C4-2B (cell line): Measurements from ENCODE around the gene MYH13.

Source experiments
- H3K27ac ChIP-seq: fragments of 450-650 bp; 2 replicates; pipeline ENCODE4 v1.5.1; 2017
- ZFX ChIP-seq: fragments of 450-650 bp; IDR thresholded peaks from 2 replicates; pipeline ENCODE4 v1.6.1; 2017
- TF ChIP-seq, protein P1 (sequence below): fragments of 450-650 bp; conservative IDR thresholded peaks from 2 replicates; pipeline ENCODE4 v1.5.1; 2017; ENCODE audit warnings: mild to moderate bottlenecking

Gene MYH13

DNA sequence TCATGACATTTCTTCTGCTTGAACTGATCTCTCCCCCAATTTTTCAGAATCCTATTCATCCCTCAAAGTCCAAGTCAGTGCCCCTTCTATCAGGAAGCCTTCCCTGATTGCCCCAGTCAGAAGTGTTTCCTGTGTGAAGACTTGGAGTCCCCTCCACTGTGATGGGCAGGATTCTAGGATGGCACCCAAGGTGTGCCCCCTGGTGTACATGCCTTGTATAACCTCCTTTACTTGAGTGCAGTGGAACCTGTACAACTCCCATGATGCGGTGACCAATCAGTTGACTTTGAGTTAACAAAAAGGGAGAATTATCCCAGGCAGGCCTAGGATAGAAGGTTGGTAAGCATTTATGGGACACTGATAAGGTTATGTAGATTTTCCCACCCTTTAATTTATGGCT lies 23.4 kb downstream of the MYH13 start:
- no peak overlapping the region for H3K27ac ChIP-seq
- TF ChIP-seq, protein P1, sequence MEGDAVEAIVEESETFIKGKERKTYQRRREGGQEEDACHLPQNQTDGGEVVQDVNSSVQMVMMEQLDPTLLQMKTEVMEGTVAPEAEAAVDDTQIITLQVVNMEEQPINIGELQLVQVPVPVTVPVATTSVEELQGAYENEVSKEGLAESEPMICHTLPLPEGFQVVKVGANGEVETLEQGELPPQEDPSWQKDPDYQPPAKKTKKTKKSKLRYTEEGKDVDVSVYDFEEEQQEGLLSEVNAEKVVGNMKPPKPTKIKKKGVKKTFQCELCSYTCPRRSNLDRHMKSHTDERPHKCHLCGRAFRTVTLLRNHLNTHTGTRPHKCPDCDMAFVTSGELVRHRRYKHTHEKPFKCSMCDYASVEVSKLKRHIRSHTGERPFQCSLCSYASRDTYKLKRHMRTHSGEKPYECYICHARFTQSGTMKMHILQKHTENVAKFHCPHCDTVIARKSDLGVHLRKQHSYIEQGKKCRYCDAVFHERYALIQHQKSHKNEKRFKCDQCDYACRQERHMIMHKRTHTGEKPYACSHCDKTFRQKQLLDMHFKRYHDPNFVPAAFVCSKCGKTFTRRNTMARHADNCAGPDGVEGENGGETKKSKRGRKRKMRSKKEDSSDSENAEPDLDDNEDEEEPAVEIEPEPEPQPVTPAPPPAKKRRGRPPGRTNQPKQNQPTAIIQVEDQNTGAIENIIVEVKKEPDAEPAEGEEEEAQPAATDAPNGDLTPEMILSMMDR, result peak; percentile 30
- TF ChIP-seq ZFX, result no peak

DNA sequence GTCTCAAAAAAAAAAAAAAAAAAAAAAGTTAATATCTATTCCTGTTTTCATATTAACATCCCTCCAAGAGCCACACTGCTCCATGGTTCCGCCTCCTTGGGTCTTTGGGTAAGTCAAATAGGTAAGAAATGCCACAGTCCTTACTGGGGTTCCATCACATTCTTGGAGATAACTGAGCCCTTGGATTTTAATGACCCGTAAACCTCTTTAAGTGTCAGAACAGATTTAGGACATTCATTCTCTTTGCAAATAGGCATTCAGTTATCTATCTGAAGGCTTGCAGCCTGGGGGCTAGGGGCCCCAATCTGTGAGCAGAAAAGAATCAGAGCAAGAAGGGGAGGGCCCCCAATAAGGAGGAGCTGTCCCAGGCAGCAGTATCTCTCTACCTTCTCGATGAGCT lies 28.0 kb downstream of the MYH13 start:
- TF ChIP-seq, protein P1, result no peak
- no peak for TF ChIP-seq ZFX
- no peak overlapping the region for H3K27ac ChIP-seq

DNA sequence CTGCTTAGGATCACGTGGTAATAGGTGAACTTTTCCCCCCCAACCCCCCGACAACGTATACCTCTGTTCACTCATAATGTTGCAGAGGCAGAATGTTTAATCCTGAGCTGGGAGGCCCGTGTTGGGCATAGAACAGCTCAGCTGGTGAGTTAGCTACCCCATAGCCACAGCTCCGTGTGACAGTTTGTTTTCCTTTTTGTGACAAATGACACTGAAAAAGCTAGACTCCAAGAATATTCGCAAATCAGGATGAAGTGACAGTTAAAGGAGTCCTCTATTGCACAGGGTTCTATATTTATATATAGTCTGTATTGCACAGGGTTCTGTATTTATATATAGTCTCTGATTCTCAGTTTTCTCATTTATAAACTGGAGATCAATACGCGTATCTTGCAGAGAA lies 33.8 kb downstream of the MYH13 start:
- no peak overlapping the region for H3K27ac ChIP-seq
- TF ChIP-seq, protein P1, result no peak
- no peak for TF ChIP-seq ZFX

DNA sequence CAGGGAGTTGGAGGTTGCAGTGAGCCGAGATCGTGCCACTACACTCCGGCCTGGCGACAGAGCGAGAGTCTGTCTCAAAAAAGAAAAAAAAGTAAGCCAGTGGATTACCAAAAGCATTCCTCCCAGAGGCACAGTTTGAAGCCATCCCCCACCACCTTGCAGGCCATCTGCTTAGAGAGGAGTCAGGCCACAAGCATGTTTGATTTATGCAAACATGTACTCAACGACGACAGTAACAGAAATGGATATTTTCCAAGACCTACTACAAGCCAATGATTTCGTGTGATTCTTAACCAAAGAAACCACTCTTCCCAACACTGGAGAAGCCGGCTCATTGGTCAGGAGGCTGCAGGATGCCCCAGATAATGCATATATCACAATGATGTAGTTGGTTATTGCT lies 34.8 kb downstream of the MYH13 start:
- no peak for TF ChIP-seq ZFX
- TF ChIP-seq, protein P1, result no peak
- no peak overlapping the region for H3K27ac ChIP-seq

DNA sequence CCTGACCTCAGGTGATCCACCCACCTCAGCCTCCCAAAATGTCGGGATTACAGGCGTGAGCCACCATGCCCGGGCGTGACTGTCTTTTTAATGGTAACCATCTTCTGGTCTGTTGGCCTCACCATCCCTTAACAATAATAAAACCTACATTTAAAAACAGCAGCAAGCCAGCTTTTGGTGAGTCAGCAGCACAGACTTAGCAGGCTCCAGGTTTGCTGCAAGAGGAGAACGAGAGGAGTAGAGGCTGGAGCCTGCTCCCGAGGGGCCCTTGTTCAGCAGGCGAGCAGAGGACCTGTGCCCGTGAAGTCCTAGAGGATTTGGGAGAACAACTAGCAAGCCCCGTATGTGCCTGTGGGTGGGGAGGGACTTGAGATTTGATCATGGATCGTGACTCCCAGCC lies 35.7 kb downstream of the MYH13 start:
- H3K27ac ChIP-seq, result no peak overlapping the region
- no peak for TF ChIP-seq ZFX
- TF ChIP-seq, protein P1, result no peak

DNA sequence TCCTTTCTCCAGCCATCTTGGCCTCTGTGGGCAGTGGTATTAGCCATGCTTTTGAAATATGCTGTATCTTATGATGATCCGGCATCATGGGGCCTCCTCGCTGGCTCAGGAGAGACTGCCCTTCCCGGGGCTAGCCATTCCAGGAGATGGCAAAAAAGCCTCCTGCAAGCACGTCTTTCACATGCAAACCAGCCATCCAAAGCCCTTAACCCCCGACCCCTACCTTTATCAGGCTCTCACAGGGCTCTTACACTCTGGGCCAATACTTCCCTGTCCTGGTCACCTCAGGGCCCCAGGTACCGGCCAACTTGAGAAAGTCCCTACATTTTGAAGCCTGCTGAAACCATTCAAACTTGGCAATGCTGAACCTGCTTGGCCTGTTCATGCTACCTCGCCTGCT lies 36.4 kb downstream of the MYH13 start:
- no peak for TF ChIP-seq ZFX
- TF ChIP-seq, protein P1, result no peak
- H3K27ac ChIP-seq, result no peak overlapping the region

DNA sequence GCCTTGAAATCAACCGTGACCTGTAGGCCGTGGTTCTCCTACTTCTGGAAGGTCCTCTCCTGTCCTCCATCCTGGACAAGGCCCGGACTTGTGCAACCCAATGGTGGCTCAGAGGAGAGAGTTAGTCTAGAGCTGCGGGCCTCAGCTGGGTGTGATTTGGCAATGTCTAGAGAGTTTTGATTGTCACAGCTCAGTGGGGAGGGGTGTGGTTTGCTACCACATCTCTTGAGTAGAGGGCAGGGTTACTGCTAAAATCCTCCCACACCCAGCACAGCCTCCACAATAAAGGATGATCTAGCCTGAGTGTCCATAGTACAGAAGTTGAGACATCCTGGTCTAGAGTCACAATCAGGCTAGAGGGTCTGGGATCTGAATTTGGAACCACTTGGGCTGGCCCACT lies 40.3 kb downstream of the MYH13 start:
- H3K27ac ChIP-seq, result no peak overlapping the region
- no peak for TF ChIP-seq ZFX
- TF ChIP-seq, protein P1, result no peak
